H9 (cell line): ENCODE results near the gene THOP1. TPM values are rescaled to one million over a fixed set of nuclear protein-coding genes. Genes with fewer than 3 reads are reported as not detected.

ENCODE experiments used
- DNase-seq: peaks from one replicate; pipeline ENCODE4 v3.0.0-alpha.2; 2017
- H2AFZ ChIP-seq: one replicate; pipeline ENCODE4 v1.6.1; 2013; ENCODE audit warnings: mild to moderate bottlenecking, low read length, control low read depth, moderate library complexity
- H2AK5ac ChIP-seq: 2 replicates; pipeline ENCODE4 v1.6.1; 2013; ENCODE audit warnings: low read length, control low read depth, mixed read lengths; ENCODE audit not compliant: insufficient read length
- H2BK120ac ChIP-seq: one replicate; pipeline ENCODE4 v1.6.1; 2013; ENCODE audit warnings: low read depth, mild to moderate bottlenecking, low read length, control low read depth, inconsistent platforms; ENCODE audit not compliant: poor library complexity, severe bottlenecking
- H2BK12ac ChIP-seq: 2 replicates; pipeline ENCODE4 v1.6.1; 2013; ENCODE audit warnings: low read length, control low read depth, mixed read lengths, low read depth; ENCODE audit not compliant: insufficient read length
- H2BK15ac ChIP-seq: 2 replicates; pipeline ENCODE4 v1.6.1; 2013; ENCODE audit warnings: low read depth, low read length, control low read depth
- H2BK20ac ChIP-seq: one replicate; pipeline ENCODE4 v1.6.1; 2013; ENCODE audit warnings: low read depth, mild to moderate bottlenecking, low read length, control low read depth, inconsistent platforms; ENCODE audit not compliant: poor library complexity, severe bottlenecking
- H2BK5ac ChIP-seq: 2 replicates; pipeline ENCODE4 v1.6.1; 2013; ENCODE audit warnings: low read length, control low read depth, mixed read lengths; ENCODE audit not compliant: insufficient read length
- H3K14ac ChIP-seq: 2 replicates; pipeline ENCODE4 v1.6.1; 2013; ENCODE audit warnings: low read length, control low read depth; ENCODE audit not compliant: insufficient read depth
- H3K18ac ChIP-seq: 2 replicates; pipeline ENCODE4 v1.6.1; 2013; ENCODE audit warnings: low read depth, mild to moderate bottlenecking, mixed read lengths, low read length, control low read depth; ENCODE audit not compliant: insufficient read length
- H3K23ac ChIP-seq: 2 replicates; pipeline ENCODE4 v1.6.1; 2013; ENCODE audit warnings: low read length, control low read depth, mixed read lengths, low read depth; ENCODE audit not compliant: insufficient read length
- H3K23me2 ChIP-seq: 2 replicates; pipeline ENCODE4 v1.6.1; 2013; ENCODE audit warnings: low read depth, mild to moderate bottlenecking, mixed read lengths, low read length, control low read depth; ENCODE audit not compliant: insufficient read length, poor library complexity, severe bottlenecking
- H3K27ac ChIP-seq: 2 replicates; pipeline ENCODE4 v1.5.1; 2013; ENCODE audit warnings: low read length, control low read depth, mixed read lengths, low read depth; ENCODE audit not compliant: insufficient read length
- H3K27me3 ChIP-seq: 2 replicates; pipeline ENCODE4 v1.6.1; 2013; ENCODE audit warnings: low read length, control low read depth, inconsistent platforms; ENCODE audit not compliant: insufficient read depth
- H3K4ac ChIP-seq: 2 replicates; pipeline ENCODE4 v1.6.1; 2013; ENCODE audit warnings: low read depth, mild to moderate bottlenecking, control low read depth, inconsistent platforms, low read length, moderate library complexity
- H3K4me1 ChIP-seq: 2 replicates; pipeline ENCODE4 v1.6.1; 2013; ENCODE audit warnings: low read length, control low read depth, inconsistent platforms; ENCODE audit not compliant: insufficient read depth
- H3K4me2 ChIP-seq: 2 replicates; pipeline ENCODE4 v1.6.1; 2013; ENCODE audit warnings: low read length, control low read depth, mixed read lengths; ENCODE audit not compliant: insufficient read length, insufficient read depth
- H3K56ac ChIP-seq: 2 replicates; pipeline ENCODE4 v1.6.1; 2013; ENCODE audit warnings: low read depth, mild to moderate bottlenecking, mixed read lengths, low read length, control low read depth; ENCODE audit not compliant: insufficient read length
- H3K79me1 ChIP-seq: 2 replicates; pipeline ENCODE4 v1.6.1; 2013; ENCODE audit warnings: low read depth, mild to moderate bottlenecking, moderate library complexity, low read length, control low read depth, inconsistent platforms; ENCODE audit not compliant: insufficient read depth, poor library complexity, severe bottlenecking
- H3K79me2 ChIP-seq: 2 replicates; pipeline ENCODE4 v1.6.1; 2013; ENCODE audit warnings: low read length, control low read depth, inconsistent platforms; ENCODE audit not compliant: insufficient read depth
- H3K9ac ChIP-seq: 2 replicates; pipeline ENCODE4 v1.6.1; 2013; ENCODE audit warnings: low read length, control low read depth, mixed read lengths; ENCODE audit not compliant: insufficient read length; ENCODE audit errors: extremely low read depth
- H3K9me3 ChIP-seq: one replicate; pipeline ENCODE4 v1.6.1; 2013; ENCODE audit warnings: low read depth, low read length, inconsistent platforms; ENCODE audit not compliant: control insufficient read depth
- H3T11ph ChIP-seq: one replicate; pipeline ENCODE4 v1.6.1; 2013; ENCODE audit warnings: mild to moderate bottlenecking, low read length, control low read depth, inconsistent platforms
- H4K20me1 ChIP-seq: one replicate; pipeline ENCODE4 v1.6.1; 2013; ENCODE audit not compliant: control insufficient read depth, insufficient read length, insufficient read depth
- H4K5ac ChIP-seq: 2 replicates; pipeline ENCODE4 v1.6.1; 2013; ENCODE audit warnings: low read depth, mild to moderate bottlenecking, mixed read lengths, low read length, control low read depth; ENCODE audit not compliant: insufficient read length
- H4K8ac ChIP-seq: replicated peaks from 2 replicates; pipeline ENCODE4 v1.6.1; 2013; ENCODE audit warnings: low read length, control low read depth, mixed read lengths, low read depth; ENCODE audit not compliant: insufficient read length
- H4K91ac ChIP-seq: 2 replicates; pipeline ENCODE4 v1.6.1; 2013; ENCODE audit warnings: low read depth, mild to moderate bottlenecking, moderate library complexity, mixed read lengths, low read length, control low read depth; ENCODE audit not compliant: insufficient read length
- H3K27ac Mint-ChIP-seq, 3 experiments: 2 replicates in 2 of 3; 3 replicates in 1 of 3; pipeline ENCODE4 v1.8.0; 2020 to 2021; ENCODE audit warnings: mixed read lengths in 3 of 3, mild to moderate bottlenecking in 1 of 3, moderate library complexity in 1 of 3
- H3K27me3 Mint-ChIP-seq: 2 replicates; pipeline ENCODE4 v1.8.0; 2021; ENCODE audit warnings: low read depth, mild to moderate bottlenecking, moderate library complexity, mixed read lengths
- H3K36me3 Mint-ChIP-seq, 3 experiments: 2 replicates in 2 of 3; 3 replicates in 1 of 3; pipeline ENCODE4 v1.8.0; 2020 to 2021; ENCODE audit warnings: low read depth in 3 of 3, mixed read lengths in 3 of 3; ENCODE audit not compliant: insufficient read depth in 1 of 3
- H3K4me1 Mint-ChIP-seq, 2 experiments: 2 replicates each; pipeline ENCODE4 v1.8.0; 2020; ENCODE audit warnings: mixed read lengths in 2 of 2
- H3K4me3 Mint-ChIP-seq, 2 experiments: 2 replicates in 1 of 2; 3 replicates in 1 of 2; pipeline ENCODE4 v1.8.0; 2020 to 2021; ENCODE audit warnings: mild to moderate bottlenecking in 2 of 2, mixed read lengths in 2 of 2, moderate library complexity in 1 of 2
- H3K9me3 Mint-ChIP-seq, 2 experiments: 2 replicates in 1 of 2; 3 replicates in 1 of 2; pipeline ENCODE4 v1.8.0; 2020; ENCODE audit warnings: mild to moderate bottlenecking in 2 of 2, mixed read lengths in 2 of 2, moderate library complexity in 1 of 2
- CTCF ChIP-seq: fragments of 200-600 bp; sonication (generic); conservative IDR thresholded peaks from 3 replicates; pipeline ENCODE4 v1.8.0; 2021; ENCODE audit warnings: antibody characterized with exemption, mild to moderate bottlenecking
- WGBS: extraction: QIAGEN DNeasy Blood & Tissue Kit; methylation state at CpG from one replicate; pipeline ENCODE4 v1.1.7; 2013; ENCODE audit warnings: missing lambda C conversion rate, low lambda C conversion rate, mixed read lengths; ENCODE audit not compliant: insufficient read length; ENCODE audit errors: extremely low coverage; 5-methylcytosine and 5-hydroxymethylcytosine counted together
- total RNA-seq: library from RNA; stranded (reverse); gene quantifications from 2 replicates; pipeline ENCODE4 v1.2.1, GENCODE V29; 2021

The THOP1 gene
- total RNA-seq, 1 experiment from 2014 or later = 150 TPM

- Histone ChIP-seq H4K8ac (no peak overlapping the region), H2BK20ac (no peak overlapping the region), H3K14ac (no peak overlapping the region), H3K23me2 (no peaks in the 10 kb centered on the region), H3T11ph (no peak overlapping the region), H3K23ac (no peak overlapping the region), H3K56ac (no peak overlapping the region), H2BK12ac (no peak overlapping the region), H2BK120ac (no peak overlapping the region), H3K27me3 (no peaks in the 10 kb centered on the region), H3K4me1 (no peaks in the 10 kb centered on the region), H3K4ac (no peak overlapping the region), H4K20me1 (no peaks in the 10 kb centered on the region), H2AK5ac (no peak overlapping the region), H2AFZ (no peak overlapping the region), H2BK15ac (no peak overlapping the region; the same call in 1 of the 2 replicates), H3K27ac (no peak overlapping the region), H3K79me1 (no peaks in the 10 kb centered on the region), H3K9me3 (no peaks in the 10 kb centered on the region), H3K4me2 (no peak overlapping the region), H4K91ac (no peak overlapping the region), H2BK5ac (no peak overlapping the region), H3K18ac (no peak overlapping the region), H3K79me2 (no peaks in the 10 kb centered on the region), H4K5ac (no peak overlapping the region), H3K9ac (no peak overlapping the region)
- Mint-ChIP-seq H3K36me3 (peaks cover 16 to 74% (median 61%) of the 10 kb centered on the region in 3 experiments; a peak in 6 of 7 replicates), H3K9me3 (no peaks in the 10 kb centered on the region), H3K4me1 (no peaks in the 10 kb centered on the region), H3K27me3 (no peaks in the 10 kb centered on the region; the same call in 1 of the 2 replicates), H3K27ac (peak overlapping the region in 2 of 3 experiments; percentile 44 to 87; a peak in 2 of 7 replicates), H3K4me3 (no peak overlapping the region)
- WGBS = no CpG with 5 or more reads among the region's 48 CpGs
- no peak for DNase-seq
- TF ChIP-seq CTCF = no peak
These were observed 28.1 kb upstream of the THOP1 start for GRCh38 chr19:2756921-2757881.
